ENCODE measurements around the gene CDC42EP4. TPM values are rescaled to one million over a fixed set of nuclear protein-coding genes. Genes with fewer than 3 reads are reported as not detected.

Gene CDC42EP4
- total and polyA plus RNA-seq, 9 of the 15 experiments (the other 6 are each of a cell fraction or from before 2014, with no cell fraction given), result 0.65 to 20.8 (median 12.3) TPM

- TF ChIP-seq RREB1 (CRISPR knock-in tag; IDR thresholded peaks at IDR 0.05) (no peak), FOXA3 (CRISPR knock-in tag; conservative IDR thresholded peaks at IDR 0.05 in 1 of 2, IDR thresholded peaks at IDR 0.05 in 1 of 2) (no peak), FOXP4 (CRISPR knock-in tag; IDR thresholded peaks at IDR 0.05; ENCODE audit: borderline replicate concordance) (no peak), HNRNPUL1 (IDR thresholded peaks at IDR 0.05; ENCODE audit: low read length) (no peak), GATA2 (CRISPR knock-in tag; IDR thresholded peaks at IDR 0.05) (no peak)
These were observed 11.8 kb upstream of the CDC42EP4 start (continued) for GRCh38 chr17:73323409-73324159.
